Upper lobe of left lung (tissue), 6 donors: ENCODE data around the gene MORC1. TPM values are rescaled to one million over a fixed set of nuclear protein-coding genes. Genes with fewer than 3 reads are reported as not detected.

Experiments used
- ATAC-seq, 2 donors: fragments of 200-7000 bp; cut with Tn5 transposase; one replicate each; pipeline ENCODE4 v1.9.1; 2022; ENCODE audit warnings: mild to moderate bottlenecking in 2 of 2, moderate library complexity in 2 of 2; ENCODE audit not compliant: low FRiP score in 2 of 2
- DNase-seq, 2 donors: peaks; one replicate each; pipeline ENCODE4 v3.0.0-alpha.2; 2019 to 2020
- H3K27ac ChIP-seq, 4 donors: fragments of 200-600 bp; sonication (generic); one replicate each; pipeline ENCODE4 v1.5.1; 2016 to 2019
- H3K27me3 ChIP-seq, 4 donors: fragments of 200-600 bp; sonication (generic); one replicate each; pipeline ENCODE4 v1.5.1; 2017 to 2019
- H3K36me3 ChIP-seq, 4 donors: fragments of 200-600 bp; sonication (generic); one replicate each; pipeline ENCODE4 v1.5.1; 2016 to 2019
- H3K4me1 ChIP-seq, 4 donors: fragments of 200-600 bp; sonication (generic); one replicate each; pipeline ENCODE4 v1.5.1; 2018 to 2019
- H3K4me3 ChIP-seq, 4 donors: fragments of 200-600 bp; sonication (generic); one replicate each; pipeline ENCODE4 v1.5.1; 2017 to 2019; ENCODE audit warnings: mild to moderate bottlenecking in 2 of 4, moderate library complexity in 1 of 4
- H3K9me3 ChIP-seq, 4 donors: fragments of 200-600 bp; sonication (generic); one replicate each; pipeline ENCODE4 v1.5.1; 2018 to 2019
- EP300 ChIP-seq, 4 donors: sonication (generic); formaldehyde crosslinking; IDR thresholded peaks; one replicate each; pipeline ENCODE4 v1.5.1; 2017; ENCODE audit warnings: antibody characterized with exemption in 4 of 4, control low read depth in 2 of 4
- POLR2A ChIP-seq, 4 donors: fragments of 450-650 bp; IDR thresholded peaks; one replicate each; pipeline ENCODE4 v1.5.1; 2016 to 2017; ENCODE audit warnings: antibody characterized with exemption in 4 of 4, mild to moderate bottlenecking in 2 of 4
- POLR2AphosphoS5 ChIP-seq, 2 donors: sonication (generic); formaldehyde crosslinking; IDR thresholded peaks; one replicate each; pipeline ENCODE4 v1.5.1; 2017; ENCODE audit warnings: antibody characterized with exemption in 2 of 2
- WGBS, 2 donors: methylation state at CpG; one replicate each; pipeline ENCODE4 v1.1.5; 2017 to 2018; 5-methylcytosine and 5-hydroxymethylcytosine counted together
- total RNA-seq, 6 donors: library from RNA; depleted of rRNA in 4 of 6; stranded (reverse); fragments of >200 nt in 4 of 6; gene quantifications; one replicate each; pipeline versions ENCODE4 v1.1.0 to v1.2.1, GENCODE V29; 2016 to 2021
- TF ChIP-seq, protein P1 (sequence below), 6 experiments: fragments of 450-650 bp in 4 of 6; fragments of 200-600 bp in 2 of 6; sonication (generic) in 2 of 6; IDR thresholded peaks; one replicate each; pipeline ENCODE4 v1.5.1; 2016 to 2019; ENCODE audit warnings: antibody characterized with exemption in 6 of 6
- donor health status: DM: no; HTN: no; CAD: no; lungs with moderate emphysema.
- donor health status: DM: no; HTN: yes; CAD: no; lungs with severe emphysema.

Gene MORC1
- total RNA-seq, 6 donors from 2014 or later = 0.15 TPM; not detected in 5

DNA sequence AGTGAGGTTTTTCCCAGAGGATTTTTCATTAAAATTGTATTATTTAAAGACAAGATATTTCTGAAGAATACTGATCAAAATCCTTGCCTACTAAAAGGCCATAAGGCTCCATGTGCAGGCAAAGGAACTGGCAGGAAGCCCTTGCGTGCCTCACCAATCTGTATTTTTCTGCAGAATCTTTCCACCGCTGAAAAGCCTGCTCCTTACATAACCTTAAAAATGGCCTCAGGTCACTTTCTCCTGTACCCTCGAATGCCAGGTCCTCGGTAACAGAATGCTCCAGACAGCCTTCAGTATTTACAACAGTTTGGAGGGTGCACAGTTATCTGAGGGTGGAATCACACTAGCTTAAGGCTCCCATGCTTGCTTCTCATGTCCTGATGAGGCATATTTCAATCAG is 3.2 kb downstream of the MORC1 start:
- Histone ChIP-seq H3K27ac (no peak overlapping the region), H3K9me3 (no peaks in the 10 kb centered on the region), H3K36me3 (no peaks in the 10 kb centered on the region), H3K4me1 (no peaks in the 10 kb centered on the region), H3K4me3 (no peak overlapping the region), H3K27me3 (no peaks in the 10 kb centered on the region)
- no peak for ATAC-seq
- WGBS, 2 donors = 79 to 87% methylated on average over 4 of the region's 4 CpGs
- DNase-seq = no peak
- TF ChIP-seq POLR2A (IDR thresholded peaks at IDR 0.05) (no peak), POLR2AphosphoS5 (IDR thresholded peaks at IDR 0.05) (no peak), EP300 (IDR thresholded peaks at IDR 0.05) (no peak)
- TF ChIP-seq, protein P1, sequence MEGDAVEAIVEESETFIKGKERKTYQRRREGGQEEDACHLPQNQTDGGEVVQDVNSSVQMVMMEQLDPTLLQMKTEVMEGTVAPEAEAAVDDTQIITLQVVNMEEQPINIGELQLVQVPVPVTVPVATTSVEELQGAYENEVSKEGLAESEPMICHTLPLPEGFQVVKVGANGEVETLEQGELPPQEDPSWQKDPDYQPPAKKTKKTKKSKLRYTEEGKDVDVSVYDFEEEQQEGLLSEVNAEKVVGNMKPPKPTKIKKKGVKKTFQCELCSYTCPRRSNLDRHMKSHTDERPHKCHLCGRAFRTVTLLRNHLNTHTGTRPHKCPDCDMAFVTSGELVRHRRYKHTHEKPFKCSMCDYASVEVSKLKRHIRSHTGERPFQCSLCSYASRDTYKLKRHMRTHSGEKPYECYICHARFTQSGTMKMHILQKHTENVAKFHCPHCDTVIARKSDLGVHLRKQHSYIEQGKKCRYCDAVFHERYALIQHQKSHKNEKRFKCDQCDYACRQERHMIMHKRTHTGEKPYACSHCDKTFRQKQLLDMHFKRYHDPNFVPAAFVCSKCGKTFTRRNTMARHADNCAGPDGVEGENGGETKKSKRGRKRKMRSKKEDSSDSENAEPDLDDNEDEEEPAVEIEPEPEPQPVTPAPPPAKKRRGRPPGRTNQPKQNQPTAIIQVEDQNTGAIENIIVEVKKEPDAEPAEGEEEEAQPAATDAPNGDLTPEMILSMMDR (IDR thresholded peaks at IDR 0.05) = no peak

DNA sequence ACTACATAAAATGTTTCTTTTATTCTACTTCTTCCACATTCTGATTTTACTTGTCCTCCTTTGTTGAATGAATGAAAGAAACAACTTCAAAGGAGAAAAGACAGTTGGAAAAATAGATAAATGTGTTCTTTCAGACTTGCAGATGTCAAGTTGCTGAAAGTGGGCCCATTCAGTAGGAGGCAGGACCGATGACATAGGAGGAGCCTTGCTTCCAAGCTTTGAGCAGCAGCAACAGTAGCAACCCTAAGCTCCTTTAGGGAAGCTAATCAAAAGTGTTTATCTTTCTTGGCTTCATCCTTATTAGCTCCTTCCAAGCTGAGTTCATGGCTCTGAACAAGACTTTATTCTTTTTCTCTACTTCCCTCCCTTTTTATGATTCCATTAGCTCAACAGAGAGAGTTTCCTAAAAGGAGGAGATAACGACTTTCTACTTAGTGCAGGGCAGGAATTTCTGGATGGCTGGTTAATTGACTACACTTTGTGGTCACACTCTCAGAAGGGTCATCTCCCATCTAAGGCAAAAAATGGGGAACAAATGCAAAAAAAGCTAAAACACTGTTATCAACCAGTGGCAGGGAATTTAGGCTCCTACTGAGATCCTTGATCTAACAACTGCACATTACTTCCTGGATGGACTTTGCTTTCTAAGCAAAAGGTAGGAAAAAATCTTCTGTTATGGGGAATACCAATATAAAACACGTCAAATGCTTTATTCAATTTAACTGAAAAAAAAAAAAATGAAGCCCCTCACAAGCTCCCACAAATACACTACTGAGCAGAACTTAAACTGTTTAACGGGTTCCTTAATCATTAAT is 4.8 kb downstream of the MORC1 start:
- H3K27ac ChIP-seq = no peak overlapping the region
- H3K36me3 ChIP-seq = no peaks in the 10 kb centered on the region
- DNase-seq (no peak), ATAC-seq (no peak)
- WGBS, 2 donors = 78 to 86% methylated on average over 4 of the region's 4 CpGs
- H3K4me1 ChIP-seq = no peaks in the 10 kb centered on the region
- H3K27me3 ChIP-seq = no peaks in the 10 kb centered on the region
- TF ChIP-seq POLR2A (IDR thresholded peaks at IDR 0.05) (no peak), POLR2AphosphoS5 (IDR thresholded peaks at IDR 0.05) (no peak), EP300 (IDR thresholded peaks at IDR 0.05) (no peak)
- TF ChIP-seq, protein P1 (IDR thresholded peaks at IDR 0.05) = no peak
- no peak overlapping the region for H3K4me3 ChIP-seq
- H3K9me3 ChIP-seq = no peaks in the 10 kb centered on the region

- Histone ChIP-seq H3K4me1 (no peaks in the 10 kb centered on the region), H3K27ac (no peak overlapping the region), H3K9me3 (no peaks in the 10 kb centered on the region), H3K36me3 (no peaks in the 10 kb centered on the region), H3K4me3 (no peak overlapping the region), H3K27me3 (no peaks in the 10 kb centered on the region)
- TF ChIP-seq, protein P1 (IDR thresholded peaks at IDR 0.05) = no peak
- TF ChIP-seq EP300 (IDR thresholded peaks at IDR 0.05) = no peak
- no peak for TF ChIP-seq POLR2A (IDR thresholded peaks at IDR 0.05)
- no peak for TF ChIP-seq POLR2AphosphoS5 (IDR thresholded peaks at IDR 0.05)
- WGBS, 2 donors = 85% methylated on average over 4 of the region's 4 CpGs
- no peak for ATAC-seq
- DNase-seq = no peak
These were observed 8.4 kb downstream of the MORC1 start for GRCh38 chr3:109109574-109109973.

DNA sequence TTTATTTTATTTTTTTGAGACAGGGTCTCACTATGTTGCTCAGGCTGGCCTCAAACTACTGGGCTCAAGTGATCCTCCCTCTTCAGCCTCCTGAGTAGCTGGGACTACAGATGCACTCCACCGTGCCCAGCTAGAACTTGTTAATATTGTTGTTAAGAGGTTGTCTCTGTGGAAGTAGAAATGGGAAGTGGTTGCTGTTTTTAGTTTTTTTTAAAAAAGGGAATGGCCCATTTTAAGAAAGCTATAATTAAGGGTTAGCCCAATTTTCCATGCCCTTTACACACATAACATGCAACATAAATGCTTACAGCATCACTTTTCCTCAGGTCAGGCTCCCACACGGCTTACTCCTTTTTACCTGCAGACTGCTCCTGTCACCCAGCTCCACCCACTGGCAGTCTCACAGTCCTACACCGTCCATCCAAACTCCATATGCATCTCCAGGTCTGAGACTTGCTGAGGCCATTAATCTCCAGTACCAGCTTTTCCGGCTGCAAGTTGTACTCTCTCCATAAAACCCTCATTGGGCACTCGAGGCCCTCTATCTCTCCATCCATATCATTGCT is 19.8 kb downstream of the MORC1 start:
- Histone ChIP-seq H3K36me3 (no peaks in the 10 kb centered on the region), H3K9me3 (no peaks in the 10 kb centered on the region), H3K4me3 (no peak overlapping the region), H3K4me1 (no peaks in the 10 kb centered on the region), H3K27ac (no peak overlapping the region), H3K27me3 (no peaks in the 10 kb centered on the region)
- no peak for ATAC-seq
- TF ChIP-seq POLR2AphosphoS5 (IDR thresholded peaks at IDR 0.05) (no peak), EP300 (IDR thresholded peaks at IDR 0.05) (no peak), POLR2A (IDR thresholded peaks at IDR 0.05) (no peak)
- TF ChIP-seq, protein P1 (IDR thresholded peaks at IDR 0.05) = no peak
- 55 to 63% methylated on average over 5 of the region's 5 CpGs for WGBS, 2 donors
- DNase-seq = no peak
